ENCODE results near the gene C9orf85. TPM values are rescaled to one million over a fixed set of nuclear protein-coding genes. Genes with fewer than 3 reads are reported as not detected.

C9orf85 gene
- total and polyA plus RNA-seq, 2 experiments from 2014 or later, result 12.2 to 20.3 TPM

GRCh38 chr9:71985297-71985911, 74.0 kb downstream of the C9orf85 start:
- H3K36me3 ChIP-seq (replicated peaks; ENCODE audit: insufficient read depth, low read depth), result no peaks in the 10 kb centered on the region
- H3K4me1 ChIP-seq (ENCODE audit: insufficient read depth), result no peaks in the 10 kb centered on the region
- no peaks in the 10 kb centered on the region for H3K9me2 ChIP-seq (replicated peaks; ENCODE audit: insufficient read depth)
- H4K20me1 ChIP-seq (ENCODE audit: insufficient read depth, poor library complexity, severe bottlenecking), result no peaks in the 10 kb centered on the region
- peak overlapping the region; percentile 21 for H3K4me2 ChIP-seq
- no peaks in the 10 kb centered on the region for H3K9me3 ChIP-seq (ENCODE audit: low read depth)
- H3K27me3 ChIP-seq, result no peaks in the 10 kb centered on the region
- H3K27ac ChIP-seq, result peak overlapping the region; percentile 1
- DNase-seq (ENCODE audit: low spot score), result peak; percentile 35
- H3K79me2 ChIP-seq, result no peaks in the 10 kb centered on the region
- WGBS (ENCODE audit: low lambda C conversion rate, missing lambda C conversion rate), result 26% methylated on average over 10 of the region's 10 CpGs
- H3K4me3 ChIP-seq, result no peak overlapping the region
- TF ChIP-seq EZH2phosphoT487 (IDR thresholded peaks at IDR 0.05; ENCODE audit: low read depth, severe bottlenecking, unreplicated experiment) (no peak), CTCF (IDR thresholded peaks at IDR 0.05; ENCODE audit: poor library complexity) (peak; percentile 40), EZH2 (IDR thresholded peaks at IDR 0.05; ENCODE audit: borderline replicate concordance) (no peak)
- H2AFZ ChIP-seq, result no peak overlapping the region

- H3K4me2 ChIP-seq, result no peak overlapping the region
- no peak overlapping the region for H3K4me3 ChIP-seq
- H3K9me2 ChIP-seq (replicated peaks; ENCODE audit: insufficient read depth), result no peaks in the 10 kb centered on the region
- H2AFZ ChIP-seq, result no peak overlapping the region
- H3K9me3 ChIP-seq (ENCODE audit: low read depth), result no peaks in the 10 kb centered on the region
- no peaks in the 10 kb centered on the region for H3K79me2 ChIP-seq
- TF ChIP-seq EZH2 (IDR thresholded peaks at IDR 0.05; ENCODE audit: borderline replicate concordance) (no peak), CTCF (IDR thresholded peaks at IDR 0.05; ENCODE audit: poor library complexity) (no peak), EZH2phosphoT487 (IDR thresholded peaks at IDR 0.05; ENCODE audit: low read depth, severe bottlenecking, unreplicated experiment) (no peak)
- no peaks in the 10 kb centered on the region for H3K27me3 ChIP-seq
- H3K36me3 ChIP-seq (replicated peaks; ENCODE audit: insufficient read depth, low read depth), result no peaks in the 10 kb centered on the region
- 49% methylated on average over 3 of the region's 3 CpGs for WGBS (ENCODE audit: low lambda C conversion rate, missing lambda C conversion rate)
- H3K4me1 ChIP-seq (ENCODE audit: insufficient read depth), result no peaks in the 10 kb centered on the region
- DNase-seq (ENCODE audit: low spot score), result peak; percentile 12
- no peaks in the 10 kb centered on the region for H4K20me1 ChIP-seq (ENCODE audit: insufficient read depth, poor library complexity, severe bottlenecking)
- no peak overlapping the region for H3K27ac ChIP-seq
Measured at GRCh38 chr9:71986900-71987299, 75.5 kb downstream of the C9orf85 start.

- H3K9me3 ChIP-seq (ENCODE audit: low read depth), result no peaks in the 10 kb centered on the region
- DNase-seq (ENCODE audit: low spot score), result peak; percentile 11
- H2AFZ ChIP-seq, result no peak overlapping the region
- H3K4me3 ChIP-seq, result no peak overlapping the region
- H3K79me2 ChIP-seq, result no peaks in the 10 kb centered on the region
- WGBS (ENCODE audit: low lambda C conversion rate, missing lambda C conversion rate), result 60% methylated on average over 11 of the region's 11 CpGs
- H3K4me2 ChIP-seq, result peak overlapping the region; percentile 36
- no peaks in the 10 kb centered on the region for H3K9me2 ChIP-seq (replicated peaks; ENCODE audit: insufficient read depth)
- H3K27ac ChIP-seq, result peak overlapping the region; percentile 31
- no peaks in the 10 kb centered on the region for H3K4me1 ChIP-seq (ENCODE audit: insufficient read depth)
- TF ChIP-seq EZH2phosphoT487 (IDR thresholded peaks at IDR 0.05; ENCODE audit: low read depth, severe bottlenecking, unreplicated experiment), result no peak
- TF ChIP-seq EZH2 (IDR thresholded peaks at IDR 0.05; ENCODE audit: borderline replicate concordance), result no peak
- TF ChIP-seq CTCF (IDR thresholded peaks at IDR 0.05; ENCODE audit: poor library complexity), result no peak
- no peaks in the 10 kb centered on the region for H4K20me1 ChIP-seq (ENCODE audit: insufficient read depth, poor library complexity, severe bottlenecking)
- no peaks in the 10 kb centered on the region for H3K27me3 ChIP-seq
- H3K36me3 ChIP-seq (replicated peaks; ENCODE audit: insufficient read depth, low read depth), result no peaks in the 10 kb centered on the region
Measured at GRCh38 chr9:71987471-71988371, 76.3 kb downstream of the C9orf85 start.
